BE2C (cell line): Measurements from ENCODE around the gene ANKRD13D.

ENCODE experiments used
- DNase-seq: peaks from one replicate; pipeline ENCODE4 v3.0.0-alpha.2; 2020
- H3K27me3 ChIP-seq: fragments of 250-450 bp; sonication (Bioruptor Pico); 2 replicates; pipeline ENCODE4 v1.5.1; 2020; ENCODE audit warnings: mild to moderate bottlenecking
- H3K36me3 ChIP-seq: fragments of 250-450 bp; sonication (Bioruptor Pico); 2 replicates; pipeline ENCODE4 v1.5.1; 2020; ENCODE audit warnings: mild to moderate bottlenecking
- H3K4me1 ChIP-seq: fragments of 250-450 bp; sonication (Bioruptor Pico); 2 replicates; pipeline ENCODE4 v1.5.1; 2020
- H3K4me3 ChIP-seq: 2 replicates; pipeline ENCODE4 v1.5.1; 2011; ENCODE audit warnings: low read depth, low read length
- H3K9me3 ChIP-seq: fragments of 250-450 bp; sonication (Bioruptor Pico); 2 replicates; pipeline ENCODE4 v1.5.1; 2020
- TF ChIP-seq, protein P1 (sequence below): IDR thresholded peaks from 2 replicates; pipeline ENCODE4 v1.5.1; 2012; ENCODE audit warnings: mild to moderate bottlenecking, low read depth, low read length

Gene ANKRD13D

DNA sequence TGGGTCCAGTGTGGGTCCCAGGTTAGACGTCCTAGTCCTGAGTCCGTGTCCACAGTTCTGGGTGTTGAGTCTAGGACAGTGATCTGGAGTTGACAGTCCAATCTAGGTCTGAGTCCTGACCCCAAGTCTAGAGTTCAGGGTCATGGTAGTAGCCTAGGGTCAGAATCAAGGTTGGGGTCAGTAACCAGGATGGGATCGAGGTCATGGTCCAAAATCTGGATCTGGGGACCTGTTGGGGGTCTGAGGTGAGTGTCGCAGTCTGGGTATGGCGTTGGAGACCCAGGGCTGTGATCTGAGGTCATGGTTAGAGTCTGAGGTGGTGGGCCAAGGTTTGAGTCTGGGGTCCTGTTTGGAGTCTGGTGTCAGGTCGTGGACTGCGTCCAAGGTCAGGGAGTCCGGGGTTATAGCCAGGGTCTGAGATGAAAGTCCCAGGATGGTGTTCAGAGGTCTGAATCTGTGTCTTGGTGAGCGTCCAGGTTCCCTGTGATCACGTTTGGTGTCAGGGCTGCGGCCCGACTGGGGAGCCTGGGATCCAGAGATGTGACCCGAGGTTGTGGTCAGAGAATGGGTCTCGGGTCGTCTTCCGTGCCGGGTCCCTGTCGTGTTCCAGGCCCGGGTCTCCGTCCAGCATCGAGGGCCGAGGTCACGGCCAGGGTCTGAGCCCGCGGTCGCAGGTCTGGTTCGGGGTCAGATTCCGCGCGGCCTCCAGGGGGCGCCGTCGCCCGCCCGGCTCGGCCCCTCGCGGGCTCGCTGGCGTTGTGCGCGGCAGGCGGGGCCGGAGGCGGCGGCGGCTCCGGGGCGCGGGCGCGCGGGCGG lies 23.3 kb upstream of the ANKRD13D start:
- H3K36me3 ChIP-seq = peaks cover 7% of the 10 kb centered on the region
- H3K4me3 ChIP-seq = peak overlapping the region; percentile 19; the same call in 1 of the 2 replicates
- TF ChIP-seq, protein P1, sequence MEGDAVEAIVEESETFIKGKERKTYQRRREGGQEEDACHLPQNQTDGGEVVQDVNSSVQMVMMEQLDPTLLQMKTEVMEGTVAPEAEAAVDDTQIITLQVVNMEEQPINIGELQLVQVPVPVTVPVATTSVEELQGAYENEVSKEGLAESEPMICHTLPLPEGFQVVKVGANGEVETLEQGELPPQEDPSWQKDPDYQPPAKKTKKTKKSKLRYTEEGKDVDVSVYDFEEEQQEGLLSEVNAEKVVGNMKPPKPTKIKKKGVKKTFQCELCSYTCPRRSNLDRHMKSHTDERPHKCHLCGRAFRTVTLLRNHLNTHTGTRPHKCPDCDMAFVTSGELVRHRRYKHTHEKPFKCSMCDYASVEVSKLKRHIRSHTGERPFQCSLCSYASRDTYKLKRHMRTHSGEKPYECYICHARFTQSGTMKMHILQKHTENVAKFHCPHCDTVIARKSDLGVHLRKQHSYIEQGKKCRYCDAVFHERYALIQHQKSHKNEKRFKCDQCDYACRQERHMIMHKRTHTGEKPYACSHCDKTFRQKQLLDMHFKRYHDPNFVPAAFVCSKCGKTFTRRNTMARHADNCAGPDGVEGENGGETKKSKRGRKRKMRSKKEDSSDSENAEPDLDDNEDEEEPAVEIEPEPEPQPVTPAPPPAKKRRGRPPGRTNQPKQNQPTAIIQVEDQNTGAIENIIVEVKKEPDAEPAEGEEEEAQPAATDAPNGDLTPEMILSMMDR = peak; percentile 60
- no peaks in the 10 kb centered on the region for H3K9me3 ChIP-seq
- peaks cover 27% of the 10 kb centered on the region for H3K4me1 ChIP-seq
- peak; percentile 80 for DNase-seq
- H3K27me3 ChIP-seq = no peaks in the 10 kb centered on the region

DNA sequence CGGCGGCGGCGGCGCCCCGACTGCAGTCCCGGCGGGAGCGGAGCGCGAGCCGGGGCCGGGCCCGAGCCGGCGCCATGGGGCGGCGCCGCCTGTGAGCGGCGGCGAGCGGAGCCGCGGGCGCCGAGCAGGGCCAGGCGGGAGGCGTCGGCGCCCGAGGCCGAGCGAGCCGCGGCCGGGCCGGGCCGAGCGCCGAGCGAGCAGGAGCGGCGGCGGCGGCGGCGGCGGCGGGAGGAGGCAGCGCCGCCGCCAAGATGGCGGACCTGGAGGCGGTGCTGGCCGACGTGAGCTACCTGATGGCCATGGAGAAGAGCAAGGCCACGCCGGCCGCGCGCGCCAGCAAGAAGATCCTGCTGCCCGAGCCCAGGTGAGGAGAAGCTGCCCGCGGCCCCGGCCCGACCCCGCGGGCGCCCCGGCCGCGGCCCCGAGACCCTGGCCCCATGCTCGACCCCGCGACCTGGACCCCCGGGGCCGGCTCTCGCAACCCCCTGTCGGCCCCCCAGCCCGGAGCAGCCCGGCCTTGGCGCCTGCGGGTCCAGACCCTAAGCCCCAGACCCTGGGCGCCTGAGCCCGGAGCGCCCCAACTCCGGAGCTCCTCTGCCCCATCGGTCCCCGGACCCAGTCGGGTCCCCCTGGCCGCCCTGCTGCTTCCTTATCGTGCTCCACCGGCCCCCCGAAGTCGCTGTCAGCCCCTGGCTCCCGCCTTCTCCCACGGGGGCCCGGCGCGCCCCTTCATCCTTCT lies 22.5 kb upstream of the ANKRD13D start, which contains the start of gene GRK2:
Gene GRK2 (plus strand): TSS at position 25 of the 739 bp plus-strand sequence. CDS start 227 bp downstream, at position 252.
- no peaks in the 10 kb centered on the region for H3K27me3 ChIP-seq
- peak; percentile 58 for DNase-seq
- TF ChIP-seq, protein P1 = no peak
- peaks cover 34% of the 10 kb centered on the region for H3K4me1 ChIP-seq
- peaks cover 8% of the 10 kb centered on the region for H3K36me3 ChIP-seq
- H3K4me3 ChIP-seq = peak within 1 kb of the TSS; percentile 89
- H3K9me3 ChIP-seq = no peaks in the 10 kb centered on the region

DNA sequence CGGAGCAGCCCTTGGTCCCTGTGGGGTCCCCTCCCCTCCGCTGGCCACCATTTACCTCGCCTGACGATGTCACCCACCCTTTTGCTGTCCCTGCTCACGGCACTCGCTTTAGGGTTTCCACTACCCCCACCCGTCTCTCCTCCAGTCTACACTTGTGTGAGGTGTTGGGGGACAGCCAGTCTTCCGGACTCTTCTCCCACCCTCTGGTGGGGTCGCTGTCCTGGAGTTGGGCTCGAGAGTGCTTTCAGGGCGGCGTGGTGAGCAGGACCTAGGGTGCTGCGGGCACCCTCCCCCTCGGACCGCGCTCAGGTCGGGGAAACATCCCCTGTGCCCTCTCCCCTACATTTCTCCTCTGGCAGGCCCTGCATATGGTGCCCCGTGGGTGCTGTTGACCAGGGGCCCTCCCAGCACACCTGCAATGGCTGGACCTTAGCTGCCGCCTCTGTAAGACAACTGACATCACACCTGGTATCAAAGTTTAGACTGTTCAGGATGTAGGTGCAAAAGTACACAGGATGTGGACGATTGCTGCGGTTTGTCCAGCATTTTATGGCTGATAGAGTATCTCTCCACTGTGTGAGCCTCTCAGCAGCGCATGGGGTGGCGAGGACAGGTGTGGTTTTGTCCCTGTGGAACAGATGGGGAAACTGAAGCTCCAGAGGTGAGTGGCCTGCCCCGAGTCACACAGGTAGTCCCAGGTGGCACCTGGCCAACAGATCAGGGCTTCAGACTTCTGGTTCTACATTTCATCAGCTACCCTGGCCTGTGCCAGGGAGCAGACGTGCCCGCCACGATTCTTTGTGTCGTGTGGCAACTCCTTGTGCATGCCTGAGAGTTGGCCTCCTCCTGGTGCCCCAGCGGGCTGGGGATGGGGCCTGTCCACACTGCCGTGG lies 21.7 kb upstream of the ANKRD13D start:
- H3K4me1 ChIP-seq = peaks cover 36% of the 10 kb centered on the region
- no peak for DNase-seq
- TF ChIP-seq, protein P1 = no peak; the same call in 1 of the 2 replicates
- H3K9me3 ChIP-seq = no peaks in the 10 kb centered on the region
- peak overlapping the region; percentile 89 for H3K4me3 ChIP-seq
- H3K36me3 ChIP-seq = peaks cover 16% of the 10 kb centered on the region
- no peaks in the 10 kb centered on the region for H3K27me3 ChIP-seq

DNA sequence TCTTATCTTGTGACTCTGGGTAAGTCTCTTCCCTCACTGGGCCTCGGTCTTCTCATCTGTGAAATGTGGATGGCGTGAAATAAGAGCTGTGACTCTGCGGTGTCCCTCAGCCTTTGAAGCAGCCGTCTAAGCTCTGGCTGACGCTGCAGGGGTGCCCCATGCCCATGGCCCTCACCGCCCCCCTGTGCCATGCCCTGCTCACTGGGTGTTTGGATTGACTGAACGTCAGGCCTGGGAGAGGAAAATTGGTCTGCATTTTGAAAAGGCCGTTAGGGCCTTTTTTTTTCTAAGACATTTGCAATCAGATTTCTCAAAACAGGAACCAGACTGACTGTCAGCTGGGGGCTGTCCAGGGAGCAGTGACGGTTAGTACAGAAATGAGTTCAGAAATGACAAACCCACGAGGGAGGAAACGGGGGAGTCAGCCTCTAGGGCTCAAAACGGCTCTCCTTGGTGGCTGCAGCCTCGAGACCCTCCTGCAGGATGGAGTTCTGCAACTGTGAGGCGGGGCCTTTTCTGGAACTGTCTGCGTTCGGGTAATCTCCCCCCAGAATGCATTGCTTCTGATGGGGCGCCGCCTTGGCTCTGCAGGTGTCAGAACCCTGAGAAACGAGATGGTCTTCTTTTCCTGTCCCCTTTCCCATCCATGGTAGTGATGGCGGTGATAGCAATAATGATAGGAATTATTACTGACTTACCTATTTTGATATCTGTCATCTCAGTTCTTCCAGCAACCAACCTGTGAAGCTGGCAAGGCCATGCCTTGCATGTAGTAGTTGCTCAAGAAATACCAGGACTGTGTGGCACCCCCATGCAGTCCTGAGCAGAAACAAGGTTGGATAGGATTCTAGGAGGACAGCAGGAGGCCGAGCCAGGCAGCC lies 20.8 kb upstream of the ANKRD13D start:
- DNase-seq = no peak
- peaks cover 29% of the 10 kb centered on the region for H3K4me1 ChIP-seq
- H3K4me3 ChIP-seq = peak overlapping the region; percentile 89; the same call in 1 of the 2 replicates
- H3K36me3 ChIP-seq = peaks cover 18% of the 10 kb centered on the region
- TF ChIP-seq, protein P1 = no peak
- no peaks in the 10 kb centered on the region for H3K27me3 ChIP-seq
- no peaks in the 10 kb centered on the region for H3K9me3 ChIP-seq

DNA sequence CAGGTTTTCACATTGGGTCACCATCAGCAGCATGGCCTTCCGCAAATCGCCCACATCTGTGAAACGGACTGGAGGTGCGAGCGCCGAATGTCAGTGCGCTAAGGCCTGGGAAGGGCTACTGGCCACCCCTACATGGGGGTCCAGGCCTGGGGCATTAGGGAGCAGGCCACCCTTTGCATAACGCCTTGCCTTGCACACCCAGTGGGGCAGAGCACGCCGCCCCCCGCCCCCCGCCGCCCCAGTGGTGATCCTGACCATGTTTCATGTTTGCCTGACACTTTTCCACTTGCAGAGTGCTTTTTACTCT lies 20.2 kb upstream of the ANKRD13D start:
- Histone ChIP-seq H3K4me1 (peaks cover 29% of the 10 kb centered on the region), H3K9me3 (no peaks in the 10 kb centered on the region), H3K36me3 (peaks cover 18% of the 10 kb centered on the region), H3K27me3 (no peaks in the 10 kb centered on the region), H3K4me3 (no peak overlapping the region)
- TF ChIP-seq, protein P1 = no peak
- no peak for DNase-seq
